Stimulated activated naive CD8-positive, alpha-beta T cell treated with anti-CD3 and anti-CD28 coated beads, Interleukin-15, Interleukin-2, amounts not matched to agents 100 ng/mL and 50 ng/mL, for 24 hours (primary cell): ENCODE results near the gene OR10V1.
"Not testable (repeated sequence)": the region's sequence is repeated elsewhere in the genome, so short reads cannot be mapped to it uniquely, and the experiment has no call there.

ENCODE experiments used
- H3K27ac Mint-ChIP-seq: one replicate; pipeline ENCODE4 v1.8.0; 2021; ENCODE audit warnings: mild to moderate bottlenecking, mixed read lengths
- H3K27me3 Mint-ChIP-seq: one replicate; pipeline ENCODE4 v1.8.0; 2021; ENCODE audit warnings: mixed read lengths
- H3K36me3 Mint-ChIP-seq: one replicate; pipeline ENCODE4 v1.8.0; 2021; ENCODE audit warnings: low read depth, mixed read lengths
- H3K4me1 Mint-ChIP-seq: one replicate; pipeline ENCODE4 v1.8.0; 2021; ENCODE audit warnings: low read depth, mixed read lengths
- H3K4me3 Mint-ChIP-seq: one replicate; pipeline ENCODE4 v1.8.0; 2021; ENCODE audit warnings: mild to moderate bottlenecking, mixed read lengths
- H3K9me3 Mint-ChIP-seq: one replicate; pipeline ENCODE4 v1.8.0; 2021; ENCODE audit warnings: mixed read lengths

Gene OR10V1

GRCh38 chr11:59729834-59730233, 16.2 kb upstream of the OR10V1 start:
- no peaks in the 10 kb centered on the region for H3K9me3 Mint-ChIP-seq
- H3K4me3 Mint-ChIP-seq: no peak overlapping the region
- H3K36me3 Mint-ChIP-seq: no peaks in the 10 kb centered on the region
- H3K27ac Mint-ChIP-seq: no peak overlapping the region
- peaks cover 8% of the 10 kb centered on the region for H3K4me1 Mint-ChIP-seq
- no peaks in the 10 kb centered on the region for H3K27me3 Mint-ChIP-seq

GRCh38 chr11:59728913-59729312, 15.3 kb upstream of the OR10V1 start:
- Mint-ChIP-seq H3K4me3 (no peak overlapping the region), H3K36me3 (no peaks in the 10 kb centered on the region), H3K27me3 (peaks cover 6% of the 10 kb centered on the region), H3K9me3 (no peaks in the 10 kb centered on the region), H3K27ac (no peak overlapping the region), H3K4me1 (peaks cover 8% of the 10 kb centered on the region)

GRCh38 chr11:59728154-59728553, 14.5 kb upstream of the OR10V1 start:
- H3K4me3 Mint-ChIP-seq: no peak overlapping the region

GRCh38 chr11:59727426-59727825, 13.8 kb upstream of the OR10V1 start:
- no peaks in the 10 kb centered on the region for H3K9me3 Mint-ChIP-seq
- H3K4me1 Mint-ChIP-seq: peaks cover 8% of the 10 kb centered on the region
- H3K27me3 Mint-ChIP-seq: peaks cover 7% of the 10 kb centered on the region
- H3K27ac Mint-ChIP-seq: no peak overlapping the region
- no peaks in the 10 kb centered on the region for H3K36me3 Mint-ChIP-seq
- no peak overlapping the region for H3K4me3 Mint-ChIP-seq

More at GRCh38 chr11:59728154-59728553, 14.5 kb upstream of the OR10V1 start:
- peaks cover 6% of the 10 kb centered on the region for H3K27me3 Mint-ChIP-seq
- H3K27ac Mint-ChIP-seq: no peak overlapping the region
- H3K9me3 Mint-ChIP-seq: no peaks in the 10 kb centered on the region
- H3K4me1 Mint-ChIP-seq: peaks cover 8% of the 10 kb centered on the region
- no peaks in the 10 kb centered on the region for H3K36me3 Mint-ChIP-seq

- H3K36me3 Mint-ChIP-seq: no peaks in the 10 kb centered on the region
- H3K4me1 Mint-ChIP-seq: peaks cover 5% of the 10 kb centered on the region
- no peak overlapping the region for H3K27ac Mint-ChIP-seq
- H3K9me3 Mint-ChIP-seq: no peaks in the 10 kb centered on the region
- H3K4me3 Mint-ChIP-seq: no peak overlapping the region
- peaks cover 29% of the 10 kb centered on the region for H3K27me3 Mint-ChIP-seq
These were observed 10.4 kb upstream of the OR10V1 start for GRCh38 chr11:59724066-59724465.

- no peaks in the 10 kb centered on the region for H3K4me1 Mint-ChIP-seq
- H3K27ac Mint-ChIP-seq: no peak overlapping the region
- no peak overlapping the region for H3K4me3 Mint-ChIP-seq
- H3K9me3 Mint-ChIP-seq: no peaks in the 10 kb centered on the region
- H3K36me3 Mint-ChIP-seq: no peaks in the 10 kb centered on the region
- peaks cover 47% of the 10 kb centered on the region for H3K27me3 Mint-ChIP-seq
These were observed 5.9 kb upstream of the OR10V1 start for GRCh38 chr11:59719556-59719955.

- Mint-ChIP-seq H3K36me3 (no peaks in the 10 kb centered on the region), H3K27ac (no peak overlapping the region), H3K4me3 (no peak overlapping the region), H3K9me3 (no peaks in the 10 kb centered on the region), H3K4me1 (no peaks in the 10 kb centered on the region), H3K27me3 (peaks cover 36% of the 10 kb centered on the region)
These were observed 2.4 kb upstream of the OR10V1 start for GRCh38 chr11:59716051-59716450.

- Mint-ChIP-seq H3K36me3 (no peaks in the 10 kb centered on the region), H3K4me3 (no peak overlapping the region), H3K4me1 (no peaks in the 10 kb centered on the region), H3K27me3 (peaks cover 17% of the 10 kb centered on the region), H3K27ac (no peak overlapping the region), H3K9me3 (no peaks in the 10 kb centered on the region)
These were observed 3.4 kb downstream of the OR10V1 start for GRCh38 chr11:59710136-59710847.

GRCh38 chr11:59708537-59708936, 5.1 kb downstream of the OR10V1 start:
- H3K4me3 Mint-ChIP-seq: no peak overlapping the region

GRCh38 chr11:59707371-59707770, 6.3 kb downstream of the OR10V1 start:
- no peak overlapping the region for H3K27ac Mint-ChIP-seq
- peaks cover 8% of the 10 kb centered on the region for H3K27me3 Mint-ChIP-seq
- H3K9me3 Mint-ChIP-seq: no peaks in the 10 kb centered on the region
- no peak overlapping the region for H3K4me3 Mint-ChIP-seq
- no peaks in the 10 kb centered on the region for H3K36me3 Mint-ChIP-seq
- H3K4me1 Mint-ChIP-seq: no peaks in the 10 kb centered on the region

More at GRCh38 chr11:59708537-59708936, 5.1 kb downstream of the OR10V1 start:
- H3K4me1 Mint-ChIP-seq: no peaks in the 10 kb centered on the region
- H3K36me3 Mint-ChIP-seq: no peaks in the 10 kb centered on the region
- no peaks in the 10 kb centered on the region for H3K9me3 Mint-ChIP-seq
- H3K27me3 Mint-ChIP-seq: peaks cover 13% of the 10 kb centered on the region
- no peak overlapping the region for H3K27ac Mint-ChIP-seq

- H3K9me3 Mint-ChIP-seq: no peaks in the 10 kb centered on the region
- peaks cover 8% of the 10 kb centered on the region for H3K27me3 Mint-ChIP-seq
- no peak overlapping the region for H3K27ac Mint-ChIP-seq
- no peaks in the 10 kb centered on the region for H3K4me1 Mint-ChIP-seq
- H3K36me3 Mint-ChIP-seq: no peaks in the 10 kb centered on the region
- no peak overlapping the region for H3K4me3 Mint-ChIP-seq
These were observed 6.9 kb downstream of the OR10V1 start for GRCh38 chr11:59706518-59707285.

- no peaks in the 10 kb centered on the region for H3K36me3 Mint-ChIP-seq
- H3K27me3 Mint-ChIP-seq: peaks cover 8% of the 10 kb centered on the region
- H3K27ac Mint-ChIP-seq: no peak overlapping the region
- H3K4me1 Mint-ChIP-seq: no peaks in the 10 kb centered on the region
- H3K4me3 Mint-ChIP-seq: no peak overlapping the region
- no peaks in the 10 kb centered on the region for H3K9me3 Mint-ChIP-seq
These were observed 8.4 kb downstream of the OR10V1 start for GRCh38 chr11:59705294-59705693.

- not testable (repeated sequence) for H3K4me1 Mint-ChIP-seq
These were observed 10.1 kb downstream of the OR10V1 start for GRCh38 chr11:59703515-59703914.

GRCh38 chr11:59700157-59700556, 13.5 kb downstream of the OR10V1 start:
- H3K4me3 Mint-ChIP-seq, H3K27ac Mint-ChIP-seq, H3K4me1 Mint-ChIP-seq, H3K36me3 Mint-ChIP-seq, H3K27me3 Mint-ChIP-seq, H3K9me3 Mint-ChIP-seq: not testable (repeated sequence)

More at GRCh38 chr11:59703515-59703914, 10.1 kb downstream of the OR10V1 start:
- H3K27me3 Mint-ChIP-seq, H3K9me3 Mint-ChIP-seq, H3K4me3 Mint-ChIP-seq, H3K27ac Mint-ChIP-seq, H3K36me3 Mint-ChIP-seq: not testable (repeated sequence)

GRCh38 chr11:59698506-59698905, 15.1 kb downstream of the OR10V1 start:
- Mint-ChIP-seq H3K9me3 (peaks cover 4% of the 10 kb centered on the region), H3K27ac (no peak overlapping the region), H3K4me3 (no peak overlapping the region), H3K36me3 (no peaks in the 10 kb centered on the region), H3K27me3 (peaks cover 13% of the 10 kb centered on the region), H3K4me1 (no peaks in the 10 kb centered on the region)
